Inferior parietal cortex (tissue), 1 donor: ENCODE results near the gene MARK3.

Source experiments
- DNase-seq: peaks from one replicate; pipeline ENCODE4 v3.0.0-alpha.2; 2016; ENCODE audit errors: extremely low spot score

MARK3 gene

GRCh38 chr14:103366741-103367140, 18.5 kb upstream of the MARK3 start:
- DNase-seq = no peak

GRCh38 chr14:103367995-103368394, 17.2 kb upstream of the MARK3 start:
- DNase-seq = no peak

GRCh38 chr14:103370087-103370486, 15.1 kb upstream of the MARK3 start:
- DNase-seq = no peak

- no peak for DNase-seq
Measured at GRCh38 chr14:103372017-103372416, 13.2 kb upstream of the MARK3 start.

- DNase-seq = no peak
Measured at GRCh38 chr14:103372552-103373304, 12.5 kb upstream of the MARK3 start.

- no peak for DNase-seq
Measured at GRCh38 chr14:103374121-103374520, 11.1 kb upstream of the MARK3 start.

GRCh38 chr14:103377522-103378037, 7.6 kb upstream of the MARK3 start:
- no peak for DNase-seq

GRCh38 chr14:103378038-103378854, 7.0 kb upstream of the MARK3 start:
- no peak for DNase-seq

GRCh38 chr14:103380719-103381377, 4.4 kb upstream of the MARK3 start:
- DNase-seq = no peak

GRCh38 chr14:103382376-103382775, 2.8 kb upstream of the MARK3 start:
- no peak for DNase-seq

- DNase-seq = no peak
Measured at GRCh38 chr14:103384450-103385151, 614 bp upstream of the MARK3 start.

GRCh38 chr14:103385929-103386712, 906 bp downstream of the MARK3 start:
- DNase-seq = no peak

- no peak for DNase-seq
Measured at GRCh38 chr14:103386713-103387329, 1.6 kb downstream of the MARK3 start.

- no peak for DNase-seq
Measured at GRCh38 chr14:103388664-103389063, 3.4 kb downstream of the MARK3 start.

- no peak for DNase-seq
Measured at GRCh38 chr14:103390605-103391004, 5.4 kb downstream of the MARK3 start.

- no peak for DNase-seq
Measured at GRCh38 chr14:103391048-103391447, 5.8 kb downstream of the MARK3 start.

GRCh38 chr14:103392106-103392505, 6.9 kb downstream of the MARK3 start:
- no peak for DNase-seq

- DNase-seq = no peak
Measured at GRCh38 chr14:103392572-103392971, 7.4 kb downstream of the MARK3 start.

GRCh38 chr14:103393070-103393469, 7.9 kb downstream of the MARK3 start:
- no peak for DNase-seq
